Measurements from ENCODE around the gene SV2C.

GRCh38 chr5:76099286-76099702, 16.1 kb downstream of the SV2C start:
- TF ChIP-seq CTCF (IDR thresholded peaks at IDR 0.05; ENCODE audit: insufficient read depth, low read length, poor library complexity, severe bottlenecking) (no peak), EZH2phosphoT487 (conservative IDR thresholded peaks at IDR 0.05; ENCODE audit: low read length) (no peak)

All from SU-DHL-6 (cell line).